Measurements from ENCODE around the gene KPTN.

Gene KPTN

GRCh38 chr19:47443331-47443730, 40.7 kb downstream of the KPTN start:
- Histone ChIP-seq H3K36me3 (ENCODE audit: insufficient read depth, low read length) (no peaks in the 10 kb centered on the region), H2AFZ (ENCODE audit: low read depth, low read length) (no peak overlapping the region), H3K9me3 (ENCODE audit: low read length) (no peaks in the 10 kb centered on the region), H3K4me3 (ENCODE audit: low read length) (no peak overlapping the region), H3K4me1 (ENCODE audit: insufficient read depth, low read length) (peaks cover 4% of the 10 kb centered on the region), H3K27me3 (ENCODE audit: insufficient read depth, low read length) (peaks cover 52% of the 10 kb centered on the region)

- Histone ChIP-seq H3K36me3 (ENCODE audit: insufficient read depth, low read length) (no peaks in the 10 kb centered on the region), H3K9me3 (ENCODE audit: low read length) (no peaks in the 10 kb centered on the region), H3K4me3 (ENCODE audit: low read length) (no peak overlapping the region), H3K4me1 (ENCODE audit: insufficient read depth, low read length) (peaks cover 4% of the 10 kb centered on the region), H2AFZ (ENCODE audit: low read depth, low read length) (no peak overlapping the region), H3K27me3 (ENCODE audit: insufficient read depth, low read length) (peaks cover 17% of the 10 kb centered on the region)
Observed at GRCh38 chr19:47438793-47439220, 45.2 kb downstream of the KPTN start.

GRCh38 chr19:47437500-47437899, 46.5 kb downstream of the KPTN start:
- H3K4me3 ChIP-seq (ENCODE audit: low read length) = no peak overlapping the region
- H2AFZ ChIP-seq (ENCODE audit: low read depth, low read length) = no peak overlapping the region
- H3K9me3 ChIP-seq (ENCODE audit: low read length) = no peaks in the 10 kb centered on the region
- peaks cover 8% of the 10 kb centered on the region for H3K27me3 ChIP-seq (ENCODE audit: insufficient read depth, low read length)
- no peaks in the 10 kb centered on the region for H3K36me3 ChIP-seq (ENCODE audit: insufficient read depth, low read length)
- H3K4me1 ChIP-seq (ENCODE audit: insufficient read depth, low read length) = peaks cover 4% of the 10 kb centered on the region

- Histone ChIP-seq H3K27me3 (ENCODE audit: insufficient read depth, low read length) (peaks cover 4% of the 10 kb centered on the region), H2AFZ (ENCODE audit: low read depth, low read length) (no peak overlapping the region), H3K4me1 (ENCODE audit: insufficient read depth, low read length) (peaks cover 4% of the 10 kb centered on the region), H3K9me3 (ENCODE audit: low read length) (no peaks in the 10 kb centered on the region), H3K4me3 (ENCODE audit: low read length) (no peak overlapping the region), H3K36me3 (ENCODE audit: insufficient read depth, low read length) (no peaks in the 10 kb centered on the region)
Observed at GRCh38 chr19:47436712-47437401, 47.2 kb downstream of the KPTN start.

GRCh38 chr19:47435883-47436417, 48.1 kb downstream of the KPTN start:
- Histone ChIP-seq H3K4me1 (ENCODE audit: insufficient read depth, low read length) (peaks cover 4% of the 10 kb centered on the region), H3K27me3 (ENCODE audit: insufficient read depth, low read length) (peaks cover 4% of the 10 kb centered on the region), H3K4me3 (ENCODE audit: low read length) (no peak overlapping the region), H3K36me3 (ENCODE audit: insufficient read depth, low read length) (no peaks in the 10 kb centered on the region), H2AFZ (ENCODE audit: low read depth, low read length) (no peak overlapping the region), H3K9me3 (ENCODE audit: low read length) (no peaks in the 10 kb centered on the region)

GRCh38 chr19:47435196-47435595, 48.8 kb downstream of the KPTN start:
- H3K9me3 ChIP-seq (ENCODE audit: low read length) = no peaks in the 10 kb centered on the region
- peaks cover 4% of the 10 kb centered on the region for H3K4me1 ChIP-seq (ENCODE audit: insufficient read depth, low read length)
- H3K4me3 ChIP-seq (ENCODE audit: low read length) = no peak overlapping the region
- H2AFZ ChIP-seq (ENCODE audit: low read depth, low read length) = no peak overlapping the region
- no peaks in the 10 kb centered on the region for H3K36me3 ChIP-seq (ENCODE audit: insufficient read depth, low read length)
- H3K27me3 ChIP-seq (ENCODE audit: insufficient read depth, low read length) = peaks cover 5% of the 10 kb centered on the region

GRCh38 chr19:47434088-47434487, 49.9 kb downstream of the KPTN start:
- Histone ChIP-seq H2AFZ (ENCODE audit: low read depth, low read length) (no peak overlapping the region), H3K36me3 (ENCODE audit: insufficient read depth, low read length) (no peaks in the 10 kb centered on the region), H3K9me3 (ENCODE audit: low read length) (no peaks in the 10 kb centered on the region), H3K4me3 (ENCODE audit: low read length) (no peak overlapping the region), H3K4me1 (ENCODE audit: insufficient read depth, low read length) (peaks cover 5% of the 10 kb centered on the region), H3K27me3 (ENCODE audit: insufficient read depth, low read length) (peaks cover 4% of the 10 kb centered on the region)

- Histone ChIP-seq H3K4me1 (ENCODE audit: insufficient read depth, low read length) (peaks cover 11% of the 10 kb centered on the region), H3K9me3 (ENCODE audit: low read length) (no peaks in the 10 kb centered on the region)
Observed at GRCh38 chr19:47433121-47433520, 50.9 kb downstream of the KPTN start.

GRCh38 chr19:47432499-47432898, 51.5 kb downstream of the KPTN start:
- Histone ChIP-seq H3K27me3 (ENCODE audit: insufficient read depth, low read length) (peaks cover 4% of the 10 kb centered on the region), H3K9me3 (ENCODE audit: low read length) (no peaks in the 10 kb centered on the region), H2AFZ (ENCODE audit: low read depth, low read length) (no peak overlapping the region), H3K4me1 (ENCODE audit: insufficient read depth, low read length) (peaks cover 16% of the 10 kb centered on the region), H3K4me3 (ENCODE audit: low read length) (no peak overlapping the region), H3K36me3 (ENCODE audit: insufficient read depth, low read length) (no peaks in the 10 kb centered on the region)

More at GRCh38 chr19:47433121-47433520, 50.9 kb downstream of the KPTN start:
- Histone ChIP-seq H2AFZ (ENCODE audit: low read depth, low read length) (no peak overlapping the region), H3K36me3 (ENCODE audit: insufficient read depth, low read length) (no peaks in the 10 kb centered on the region), H3K27me3 (ENCODE audit: insufficient read depth, low read length) (peaks cover 4% of the 10 kb centered on the region), H3K4me3 (ENCODE audit: low read length) (no peak overlapping the region)

GRCh38 chr19:47432091-47432490, 51.9 kb downstream of the KPTN start:
- Histone ChIP-seq H3K4me1 (ENCODE audit: insufficient read depth, low read length) (peaks cover 18% of the 10 kb centered on the region), H2AFZ (ENCODE audit: low read depth, low read length) (no peak overlapping the region), H3K9me3 (ENCODE audit: low read length) (no peaks in the 10 kb centered on the region), H3K4me3 (ENCODE audit: low read length) (no peak overlapping the region), H3K27me3 (ENCODE audit: insufficient read depth, low read length) (peaks cover 4% of the 10 kb centered on the region), H3K36me3 (ENCODE audit: insufficient read depth, low read length) (no peaks in the 10 kb centered on the region)

- Histone ChIP-seq H2AFZ (ENCODE audit: low read depth, low read length) (no peak overlapping the region), H3K9me3 (ENCODE audit: low read length) (no peaks in the 10 kb centered on the region), H3K27me3 (ENCODE audit: insufficient read depth, low read length) (peaks cover 4% of the 10 kb centered on the region), H3K36me3 (ENCODE audit: insufficient read depth, low read length) (no peaks in the 10 kb centered on the region), H3K4me3 (ENCODE audit: low read length) (no peak overlapping the region), H3K4me1 (ENCODE audit: insufficient read depth, low read length) (peaks cover 14% of the 10 kb centered on the region)
Observed at GRCh38 chr19:47430041-47430802, 53.8 kb downstream of the KPTN start.

- peaks cover 14% of the 10 kb centered on the region for H3K4me1 ChIP-seq (ENCODE audit: insufficient read depth, low read length)
- no peak overlapping the region for H2AFZ ChIP-seq (ENCODE audit: low read depth, low read length)
- peaks cover 4% of the 10 kb centered on the region for H3K27me3 ChIP-seq (ENCODE audit: insufficient read depth, low read length)
- H3K9me3 ChIP-seq (ENCODE audit: low read length) = no peaks in the 10 kb centered on the region
- no peak overlapping the region for H3K4me3 ChIP-seq (ENCODE audit: low read length)
- H3K36me3 ChIP-seq (ENCODE audit: insufficient read depth, low read length) = no peaks in the 10 kb centered on the region
Observed at GRCh38 chr19:47429140-47429793, 54.8 kb downstream of the KPTN start.

Data from neuron (in vitro differentiated cells).